Bone marrow (tissue), 2 donors: ENCODE data around the gene VPS72.

Experiments
- DNase-seq, 2 donors: peaks; one replicate each; lab custom pipeline; 2025; lab: John Stamatoyannopoulos, UW

VPS72 gene

DNA sequence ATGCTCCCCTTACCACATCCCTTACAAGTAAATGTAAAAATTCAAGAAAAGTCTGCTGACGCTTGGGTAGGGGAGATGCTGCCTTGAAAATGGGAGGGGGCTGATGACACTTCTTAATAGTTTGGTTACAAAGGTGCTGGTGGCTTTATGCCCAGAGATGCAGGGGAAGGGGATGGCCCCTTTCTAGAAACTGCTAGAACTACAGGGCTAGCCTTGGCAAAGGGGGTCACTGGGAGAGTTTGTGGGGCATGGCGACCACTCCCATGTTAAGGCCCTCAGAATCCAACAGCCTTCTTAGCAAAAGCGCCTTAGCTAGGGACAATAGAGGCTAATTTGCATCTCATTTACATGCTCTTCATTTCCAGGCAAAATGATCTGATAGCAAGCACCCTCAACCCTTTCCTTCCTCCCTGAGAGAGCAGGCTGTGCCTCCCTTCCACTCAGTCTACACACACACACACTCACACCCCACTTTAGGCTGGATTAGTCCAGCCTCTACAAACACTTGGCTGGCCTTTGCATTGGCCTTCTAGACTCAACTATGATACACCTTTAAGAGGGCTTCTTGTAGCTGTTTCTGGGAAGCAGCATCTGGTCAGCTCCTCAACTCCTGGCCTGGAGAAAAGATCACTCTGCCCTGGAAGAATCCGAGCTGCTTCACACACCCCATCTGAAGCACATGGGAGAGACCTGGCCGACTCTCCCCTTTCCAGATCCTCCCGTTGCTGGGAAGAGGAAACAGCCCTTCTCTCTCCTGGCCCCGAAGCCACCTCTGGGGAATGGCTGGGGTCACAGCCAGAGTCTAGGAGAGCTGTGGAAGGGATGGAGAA is 45.3 kb downstream of the VPS72 start:
- DNase-seq: no peak

DNA sequence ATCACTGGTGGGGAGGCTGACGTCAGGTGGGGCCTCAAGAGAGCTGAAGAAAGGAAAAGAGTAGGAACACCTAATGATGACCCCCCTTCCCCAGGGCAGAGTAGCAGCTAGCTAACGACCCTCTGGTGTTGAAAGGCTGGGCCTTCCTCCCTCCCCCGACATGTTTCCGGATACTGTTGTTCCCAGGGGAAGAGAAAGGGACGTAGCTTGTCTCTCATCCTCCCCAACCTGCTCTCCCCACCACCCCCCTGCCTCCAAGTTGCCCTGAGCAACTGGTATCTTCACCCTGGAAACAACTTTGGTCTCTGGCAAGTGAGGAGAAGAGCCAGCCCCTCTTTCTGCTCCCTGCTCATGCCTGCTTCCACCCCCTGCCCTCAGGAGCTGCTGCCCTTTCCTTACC is 46.0 kb downstream of the VPS72 start:
- DNase-seq: no peak

DNA sequence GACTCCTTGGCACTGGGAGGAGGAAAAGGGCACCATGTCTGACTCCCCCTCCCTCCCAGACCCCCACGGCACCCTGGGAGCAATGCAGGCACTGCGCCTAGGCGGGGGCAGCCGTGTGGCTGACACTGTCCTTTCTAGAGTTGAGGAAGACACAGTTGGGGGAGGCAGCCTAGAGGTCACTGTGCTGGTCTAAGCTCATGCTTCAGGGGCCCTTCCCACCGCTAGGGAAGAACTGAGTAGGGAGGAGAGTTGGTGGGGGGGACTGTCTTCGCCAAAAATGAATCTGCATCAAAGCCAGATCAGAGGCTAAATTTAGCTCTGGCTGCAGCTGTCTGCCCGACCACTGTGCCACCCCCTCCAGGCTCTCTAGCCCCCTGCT is 47.0 kb downstream of the VPS72 start:
- DNase-seq: no peak

DNA sequence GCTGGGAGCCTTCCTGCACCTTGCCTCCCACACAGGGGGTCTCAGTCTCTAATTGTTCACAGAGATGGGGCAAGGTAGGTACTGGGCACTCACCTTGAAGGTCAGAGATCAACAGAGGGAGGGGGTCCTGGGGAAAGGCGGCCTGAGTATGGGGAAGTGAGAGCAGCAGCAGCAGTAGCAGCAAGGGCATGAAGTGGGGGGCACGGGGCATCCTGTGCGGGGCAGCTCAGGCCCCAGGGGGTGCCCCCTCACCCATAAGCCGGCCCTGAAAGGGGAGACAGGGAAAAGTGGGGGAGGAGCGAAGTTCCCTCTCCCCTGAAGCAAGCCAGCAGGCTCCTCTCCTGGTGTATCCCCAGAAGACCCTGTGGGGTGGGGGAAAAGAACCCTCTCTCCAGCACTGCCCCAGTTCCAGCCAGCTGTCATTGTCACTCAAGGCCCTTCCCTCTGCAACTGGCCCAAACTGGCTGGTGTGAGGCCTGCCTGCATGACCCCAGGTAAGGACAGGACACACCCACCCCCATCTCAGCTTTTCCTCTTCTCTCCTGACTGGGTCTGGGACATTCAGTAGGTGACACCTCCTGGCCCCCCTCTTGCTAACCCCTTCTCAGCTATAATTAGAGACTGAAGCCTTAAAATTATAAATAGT is 47.5 kb downstream of the VPS72 start:
- DNase-seq: no peak

DNA sequence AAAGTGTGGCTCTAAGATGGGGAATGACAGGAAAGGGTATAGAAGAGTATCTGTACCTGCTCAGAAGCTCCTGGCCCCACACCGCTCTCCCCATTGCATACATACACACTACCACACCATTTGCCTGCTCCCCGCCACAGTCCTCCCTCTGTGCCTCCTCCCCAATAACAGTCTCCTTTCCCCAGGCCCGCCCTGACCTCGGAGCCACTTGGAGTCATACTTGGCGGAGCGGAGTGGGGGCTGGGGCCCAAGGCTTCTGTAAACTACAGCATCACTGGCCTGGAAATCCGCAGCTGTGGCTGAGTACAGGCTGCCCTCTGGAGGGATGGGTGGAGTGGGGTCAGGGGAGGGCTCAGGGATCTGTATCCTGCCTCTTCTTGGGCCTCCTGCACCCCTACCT is 52.2 kb downstream of the VPS72 start:
- DNase-seq: no peak

DNA sequence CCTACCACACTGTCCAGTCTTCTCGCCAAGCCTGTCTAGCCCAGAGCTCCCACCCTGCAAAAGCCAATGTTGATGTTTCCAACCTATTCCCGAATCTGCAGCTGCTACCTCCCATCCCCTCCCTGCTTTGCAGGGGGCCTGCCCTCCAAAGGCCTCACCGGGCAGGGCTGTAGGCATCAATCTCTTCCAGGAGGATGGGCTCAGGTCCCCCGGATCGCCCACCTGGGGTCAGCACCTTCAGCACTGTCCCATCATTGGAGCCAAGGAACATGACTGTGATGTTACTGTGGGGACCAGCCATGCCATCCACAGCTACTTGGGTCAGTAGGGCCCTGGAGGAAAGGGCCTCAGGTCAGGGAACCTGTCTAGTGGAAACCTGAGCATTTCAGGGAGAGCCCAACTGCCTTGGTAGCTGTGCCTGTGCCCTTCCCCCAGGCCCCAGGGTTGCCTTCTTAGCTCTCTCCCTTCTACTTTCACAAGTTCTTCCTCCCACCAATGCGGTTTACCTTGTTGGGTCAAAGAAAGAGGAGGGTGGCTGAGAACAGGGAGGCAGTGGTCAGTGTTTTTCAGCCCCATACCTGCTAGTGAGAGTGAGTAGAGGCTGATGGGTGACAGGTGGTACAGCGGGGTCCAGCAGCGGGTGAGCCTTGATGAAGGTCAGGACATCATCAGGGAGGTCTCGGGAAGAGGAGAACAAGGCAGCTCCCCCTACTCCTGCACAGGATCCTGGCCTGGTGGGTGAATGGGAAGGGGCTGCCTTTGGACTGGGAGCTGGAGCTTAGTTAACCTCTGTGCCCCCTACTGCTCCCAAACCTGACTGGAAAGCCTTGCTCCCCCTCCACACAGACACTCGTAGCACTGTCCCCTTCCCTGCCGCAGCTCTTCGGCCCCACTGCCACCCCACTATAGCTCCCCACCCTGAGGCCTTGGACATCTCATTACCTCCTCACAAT is 54.3 kb downstream of the VPS72 start:
- DNase-seq: no peak

DNA sequence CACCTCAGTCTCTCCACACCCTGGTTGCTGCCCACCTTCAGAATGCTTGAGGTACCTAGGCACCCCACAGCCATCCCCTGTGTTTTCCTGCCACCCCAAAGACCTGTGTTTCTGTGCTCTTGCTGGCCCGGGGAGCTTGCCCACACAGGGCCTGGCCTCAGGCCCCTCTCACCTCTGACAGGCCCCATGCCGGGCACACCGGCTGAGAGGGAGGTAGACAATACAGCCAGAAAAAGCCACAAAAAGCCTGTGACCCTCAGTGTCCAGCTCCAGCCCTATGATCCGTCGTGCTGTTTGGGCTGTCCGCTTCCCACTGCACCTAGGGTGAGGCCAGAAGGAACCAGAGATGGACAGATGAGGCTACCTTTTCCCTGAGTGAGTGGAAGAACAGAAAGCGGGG is 55.0 kb downstream of the VPS72 start:
- DNase-seq: no peak

DNA sequence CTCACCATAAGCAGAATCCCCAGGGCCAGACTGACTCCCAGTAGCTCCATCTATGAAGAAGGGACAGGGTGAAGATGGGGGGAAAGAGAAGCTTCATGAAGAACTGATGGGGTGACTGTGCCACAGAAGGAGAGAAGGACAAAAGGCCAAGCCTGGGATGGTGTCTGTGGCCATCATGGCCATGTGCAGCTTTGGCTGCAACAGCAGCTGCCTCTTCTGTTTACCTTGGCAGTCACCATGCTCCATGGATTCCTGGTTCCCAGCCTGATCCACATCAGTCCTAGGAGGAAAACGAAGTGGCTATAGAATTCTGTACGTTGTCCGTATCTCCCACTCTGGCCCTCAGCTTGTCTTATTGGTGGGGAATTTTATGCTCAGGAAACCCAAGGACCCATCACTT is 55.6 kb downstream of the VPS72 start:
- no peak for DNase-seq

DNA sequence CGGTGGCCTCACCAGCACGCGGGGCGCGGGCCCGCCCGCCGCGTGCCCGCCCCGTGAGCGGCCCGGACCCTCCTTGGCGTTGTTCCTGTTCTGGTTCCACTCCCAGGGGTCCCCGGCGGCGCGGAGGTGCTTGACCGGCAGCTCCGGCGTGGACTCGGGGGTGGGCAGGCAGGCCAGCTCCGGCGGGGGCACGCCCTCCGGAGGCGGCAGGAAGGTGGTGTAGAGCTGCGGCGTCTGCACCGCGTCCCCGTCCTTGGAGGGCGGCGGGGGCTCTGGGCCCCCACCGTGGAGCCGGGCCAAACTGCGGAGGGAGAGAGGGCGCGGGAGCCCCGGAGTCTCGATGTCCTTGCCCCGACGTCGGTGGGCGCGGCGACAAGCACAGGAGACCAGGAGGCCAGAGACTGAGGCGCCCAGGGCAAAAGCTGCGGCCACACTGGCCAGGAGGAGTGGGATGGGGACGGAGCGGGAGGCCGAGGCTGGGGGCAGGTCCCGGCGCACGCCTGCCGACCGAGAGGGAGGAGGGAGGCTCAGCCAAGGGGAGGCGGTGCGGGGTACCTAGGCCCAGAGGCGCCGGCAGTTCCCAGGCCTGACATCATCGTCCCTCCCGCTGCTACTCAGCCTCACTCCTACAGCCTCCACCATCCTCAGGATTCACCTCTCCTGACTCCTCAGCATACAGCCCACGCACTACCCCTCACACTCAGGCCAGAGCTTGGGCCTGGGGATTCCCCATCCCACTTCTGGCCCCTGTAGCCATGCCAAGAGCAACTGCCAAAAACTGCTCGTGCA is 56.8 kb downstream of the VPS72 start:
- DNase-seq: no peak

DNA sequence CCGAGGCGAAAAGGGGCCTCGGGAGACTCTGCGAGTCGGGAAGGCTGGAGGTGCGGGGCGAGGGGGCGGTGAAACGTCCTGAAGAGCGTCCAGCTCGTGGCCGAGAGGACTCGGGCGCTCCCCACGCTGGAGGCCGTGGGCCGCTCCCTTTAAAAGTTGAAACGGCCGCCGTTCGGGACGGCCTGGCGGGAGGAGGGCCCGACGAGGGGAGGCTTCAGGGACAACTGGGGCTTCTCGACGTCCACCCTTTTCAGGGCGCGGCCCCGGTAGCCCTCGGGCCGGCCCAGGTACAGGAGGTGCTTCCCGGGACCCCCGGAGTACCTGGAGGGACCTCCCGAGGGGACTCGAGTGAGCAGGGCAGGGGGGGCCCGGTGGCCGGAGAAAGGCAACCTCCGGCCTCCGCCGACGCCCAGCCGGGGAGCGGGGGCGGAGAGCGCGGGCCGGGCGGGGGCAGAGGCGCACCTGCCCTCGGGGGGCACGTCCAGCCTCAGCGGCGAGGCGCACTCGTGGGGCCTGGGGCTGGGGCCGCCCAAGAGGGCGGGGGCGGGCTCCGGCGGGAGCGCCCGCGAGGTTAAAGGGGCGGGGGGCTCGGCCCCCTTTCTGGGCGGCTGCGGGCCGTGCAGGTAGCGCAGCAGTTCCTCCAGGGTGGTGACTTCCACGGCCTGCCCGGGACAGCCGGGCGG is 57.5 kb downstream of the VPS72 start:
- no peak for DNase-seq

DNA sequence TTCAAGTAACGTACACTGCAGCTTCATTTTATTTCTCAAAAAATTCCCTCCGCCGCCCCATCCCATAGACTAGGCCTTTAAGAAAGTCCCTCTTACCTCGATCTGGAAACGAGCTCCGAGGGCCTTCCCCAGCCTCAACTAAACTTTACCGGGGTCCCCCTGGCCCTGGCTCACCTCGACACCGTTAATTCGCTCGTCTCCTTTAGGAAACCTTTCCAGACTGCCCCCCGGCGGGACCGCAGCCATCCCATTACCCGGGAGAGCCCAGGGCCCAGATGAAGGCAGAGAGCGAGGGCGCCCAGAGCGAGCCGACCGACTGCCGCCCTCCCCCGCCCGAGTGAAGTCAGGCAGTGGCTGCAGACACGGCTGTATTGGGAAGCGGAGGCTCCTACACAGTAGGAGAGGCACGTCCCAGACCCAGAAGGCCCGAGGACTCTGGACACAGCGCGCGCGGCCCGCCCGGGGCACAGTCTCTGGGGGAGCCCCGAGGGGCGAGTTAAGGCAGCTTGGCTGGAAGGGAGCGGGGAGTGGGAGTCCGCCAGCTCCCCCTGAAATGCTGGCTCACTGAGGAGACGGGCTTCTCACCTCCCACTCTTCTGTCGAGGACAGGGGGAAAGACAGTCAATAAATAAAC is 58.2 kb downstream of the VPS72 start:
- DNase-seq: no peak

DNA sequence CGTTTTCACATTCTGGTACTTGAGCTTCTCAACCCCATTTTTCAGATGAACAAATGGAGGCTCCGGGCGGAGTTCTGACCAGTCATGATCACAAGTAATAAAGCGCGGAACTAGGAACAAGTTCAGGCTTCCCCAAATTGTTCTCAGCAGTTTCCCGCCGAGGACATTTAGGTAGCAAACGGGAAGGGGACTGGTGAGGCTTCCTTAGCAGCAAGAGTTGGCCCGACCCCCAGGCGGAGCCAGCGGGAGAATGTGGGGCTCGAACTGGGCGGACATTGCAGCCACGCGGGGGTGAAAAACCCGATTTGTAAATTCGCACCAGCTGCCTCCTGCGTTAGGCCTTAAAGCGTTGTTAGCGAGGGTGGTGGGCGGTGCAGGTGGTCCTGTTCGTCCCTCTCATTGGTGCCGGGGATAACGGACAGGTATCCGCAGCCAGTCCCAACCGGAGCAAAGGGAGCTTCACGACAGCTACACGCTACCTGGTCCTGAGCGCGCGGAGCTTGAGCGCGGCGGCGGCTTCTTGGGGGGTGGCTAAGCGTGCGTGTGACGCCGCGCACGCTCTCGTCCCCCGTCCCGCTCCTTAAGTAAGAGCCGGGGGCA is 58.9 kb downstream of the VPS72 start:
- DNase-seq: peak in 1 of 2 donors; percentile 77

DNA sequence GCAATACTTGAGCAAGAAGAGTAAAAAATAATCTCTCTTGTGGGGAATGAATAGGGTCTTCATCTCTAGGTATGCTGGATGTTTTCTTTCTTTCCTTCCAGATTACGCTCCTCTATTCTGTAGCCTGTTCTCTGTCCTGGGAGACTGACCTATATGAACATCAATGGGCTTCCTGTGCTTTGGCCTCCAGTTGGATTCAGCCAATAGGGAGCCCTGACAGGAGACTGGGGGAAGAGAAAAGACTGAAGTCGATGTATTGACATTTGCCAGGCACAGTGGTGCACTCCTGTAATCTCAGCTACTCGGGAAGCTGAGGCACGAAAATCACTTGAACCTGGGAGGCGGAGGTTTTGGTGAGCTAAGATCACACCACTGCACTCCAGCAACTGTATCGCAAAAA is 61.2 kb downstream of the VPS72 start:
- DNase-seq: no peak
